Astrocyte (in vitro differentiated cells and primary cell): ENCODE measurements around the gene USP21.

ENCODE experiments used
- CTCF ChIP-seq: IDR thresholded peaks from 2 replicates; pipeline ENCODE4 v1.5.1; 2011; ENCODE audit warnings: low read depth, mild to moderate bottlenecking, inconsistent platforms, low read length, moderate library complexity; ENCODE audit not compliant: insufficient read depth
- EZH2 ChIP-seq: IDR thresholded peaks from 2 replicates; pipeline ENCODE4 v1.6.1; 2012; ENCODE audit warnings: mild to moderate bottlenecking, low read length, inconsistent platforms; ENCODE audit not compliant: insufficient read depth

GRCh38 chr1:161111117-161111516 lies 48.2 kb upstream of the USP21 start:
- TF ChIP-seq EZH2 (no peak), CTCF (no peak)
